Left cardiac atrium (tissue), 4 donors: ENCODE data around the gene SPNS2. TPM values are rescaled to one million over a fixed set of nuclear protein-coding genes. Genes with fewer than 3 reads are reported as not detected.

Experiments used
- ATAC-seq, 2 donors: fragments of 200-7000 bp; cut with Tn5 transposase; one replicate each; pipeline ENCODE4 v1.9.1; 2020; ENCODE audit warnings: mild to moderate bottlenecking in 2 of 2, moderate library complexity in 2 of 2
- DNase-seq: peaks from one replicate; pipeline ENCODE4 v3.0.0-alpha.2; 2020
- intact Hi-C, 2 donors: fragments of 100-400 bp; cut with DNase I; formaldehyde crosslinking; loops; one replicate each; pipeline versions ENCODE4 v1.14.1 to v1.15.1; 2022 to 2023
- total RNA-seq, 2 donors: library from RNA; stranded (reverse); fragmentation: NEBNext Ultra II Directional; extraction: Animal tissue kit (Norgen Biotek cat#: 25700); gene quantifications; one replicate each; pipeline ENCODE4 v1.2.1, GENCODE V29; 2021
- donor health status: DM: no; HTN: yes; CAD: no.
- donor health status: DM: no; HTN: yes; CAD: no; lungs with severe emphysema.
- donor health status: DM: yes; HTN: yes; CAD: no.
- donor health status: Dilated cardiomyopathy.

The SPNS2 gene
- total RNA-seq, 2 donors from 2014 or later: 14.2 to 23.4 TPM

DNA sequence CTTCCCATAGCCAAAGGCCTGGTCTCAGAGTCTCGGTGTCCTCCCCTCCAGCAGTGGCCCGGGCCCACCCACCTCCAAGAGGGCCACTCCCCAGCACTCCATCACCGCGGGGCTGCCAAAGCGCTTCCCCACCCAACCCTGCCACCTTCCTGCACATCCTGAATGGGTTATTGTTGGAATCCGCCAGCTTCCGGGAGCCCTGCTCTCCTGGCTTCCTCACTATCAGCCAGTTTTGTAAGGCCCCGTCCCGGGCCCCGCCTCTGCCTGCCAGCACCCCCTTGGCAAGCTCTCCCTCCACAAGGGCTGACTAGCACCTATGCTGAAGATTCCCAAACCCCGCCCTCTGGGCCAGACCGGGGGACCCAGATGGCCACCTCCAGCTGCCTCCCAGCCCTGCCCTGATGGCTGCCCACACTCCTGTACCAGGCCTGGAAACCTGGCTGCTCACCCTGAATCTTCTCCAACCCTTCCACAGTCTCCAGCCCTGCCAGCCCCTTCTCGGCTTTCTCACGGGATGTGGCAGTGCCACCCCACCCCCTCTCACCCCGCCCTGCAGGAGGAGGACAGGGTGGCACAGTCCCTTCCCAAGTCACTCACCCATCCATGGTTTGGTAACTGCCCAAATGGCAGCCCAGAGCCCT is 42.1 kb downstream of the SPNS2 start:
- intact Hi-C loops: no loop called here
- ATAC-seq (peak in 1 of 2 donors; percentile 8), DNase-seq (peak; percentile 77)

DNA sequence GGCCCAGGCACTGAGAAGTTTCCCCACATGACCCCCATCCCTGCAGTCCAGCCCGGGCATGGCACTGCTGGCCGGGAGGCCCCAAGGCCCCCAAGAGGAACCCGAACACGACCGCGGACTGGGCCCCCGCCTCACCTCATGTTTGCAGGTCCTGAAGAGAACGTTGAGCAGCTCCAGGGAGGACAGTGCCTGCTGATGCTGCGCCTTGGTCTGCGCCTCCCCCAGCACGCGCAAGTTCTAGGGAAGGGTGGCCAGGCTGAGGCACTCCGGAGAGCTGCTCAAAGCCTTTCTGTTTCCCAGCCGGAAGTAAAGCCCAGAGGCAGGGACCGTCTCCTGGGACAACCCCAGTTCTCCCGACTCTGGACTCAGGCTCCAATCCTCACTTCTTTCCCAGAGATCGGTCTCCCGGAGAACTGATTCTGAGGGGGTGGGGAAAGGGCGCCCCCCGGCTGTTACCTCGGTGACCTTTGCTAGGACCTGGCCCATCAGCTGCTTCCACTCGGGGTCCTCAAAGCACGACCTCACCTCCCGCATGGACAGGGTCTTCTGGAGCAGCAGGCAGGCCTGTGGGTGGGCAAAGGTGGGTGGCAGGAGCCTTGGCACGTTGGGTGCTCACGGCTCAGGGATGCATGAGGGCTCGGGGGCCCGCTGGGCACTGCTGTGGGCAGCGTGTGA is 42.8 kb downstream of the SPNS2 start:
- intact Hi-C loops: no loop called here
- DNase-seq: peak; percentile 34
- ATAC-seq: no peak

DNA sequence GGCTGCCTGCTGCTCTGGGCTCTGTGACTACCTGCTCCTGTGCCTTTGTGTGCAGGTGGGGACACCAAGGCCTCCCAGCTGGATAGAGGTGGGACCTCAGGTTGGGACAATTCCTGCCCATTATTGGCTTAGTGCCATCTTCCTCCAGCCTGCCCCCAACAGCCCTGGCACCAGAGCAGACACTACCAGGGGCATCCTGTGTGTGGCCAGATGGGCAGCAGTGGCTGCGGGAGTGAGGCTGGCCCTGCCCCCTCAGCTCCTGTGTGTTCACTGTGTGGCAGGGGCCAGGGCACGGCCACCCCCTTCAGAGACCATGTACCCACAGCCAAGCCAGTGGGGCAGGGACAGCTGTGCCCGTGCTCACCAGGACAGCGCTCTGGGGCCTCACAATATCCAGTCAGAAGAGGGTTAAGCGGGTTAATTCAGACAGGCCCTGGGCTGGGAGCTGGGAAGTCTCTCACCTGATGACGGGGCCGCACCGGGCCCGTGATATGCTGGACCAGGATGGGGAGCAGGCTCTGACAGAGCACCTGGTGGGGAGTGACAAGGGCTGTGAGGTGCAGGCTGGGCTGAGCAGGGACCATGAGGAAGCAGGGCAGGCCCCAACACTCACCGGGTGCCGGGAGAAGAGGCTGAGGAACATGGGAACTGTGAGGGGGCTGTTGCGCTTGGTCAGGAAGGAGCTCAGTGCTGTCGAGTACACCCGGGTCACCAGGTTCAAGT is 43.5 kb downstream of the SPNS2 start:
- intact Hi-C loops: no loop called here
- ATAC-seq (no peak), DNase-seq (no peak)

DNA sequence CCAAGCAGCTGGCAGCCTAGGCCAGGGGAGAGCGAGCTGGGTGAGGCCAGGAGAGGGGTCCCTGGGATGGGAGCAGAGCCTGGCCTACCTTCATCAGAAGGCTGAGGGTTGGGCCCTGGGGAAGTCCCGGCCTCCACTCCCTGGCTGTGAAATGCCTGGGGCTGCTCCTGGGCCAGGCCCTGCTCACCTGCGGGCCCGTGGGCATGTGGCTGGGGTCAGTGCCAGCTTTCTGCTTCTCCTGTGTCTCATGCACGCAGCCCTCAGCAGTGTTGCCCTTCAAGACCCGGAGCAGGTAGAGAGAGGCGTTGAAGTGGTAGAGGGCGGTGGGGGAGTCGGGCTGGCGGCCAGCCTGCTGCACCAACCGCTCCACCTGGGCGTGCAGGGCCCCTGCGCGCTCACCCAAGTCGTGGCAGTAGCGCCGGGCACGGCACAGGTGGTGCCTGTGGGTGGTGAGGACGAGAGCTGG is 44.1 kb downstream of the SPNS2 start:
- DNase-seq (no peak), ATAC-seq (no peak)
- intact Hi-C loops: no loop called here

DNA sequence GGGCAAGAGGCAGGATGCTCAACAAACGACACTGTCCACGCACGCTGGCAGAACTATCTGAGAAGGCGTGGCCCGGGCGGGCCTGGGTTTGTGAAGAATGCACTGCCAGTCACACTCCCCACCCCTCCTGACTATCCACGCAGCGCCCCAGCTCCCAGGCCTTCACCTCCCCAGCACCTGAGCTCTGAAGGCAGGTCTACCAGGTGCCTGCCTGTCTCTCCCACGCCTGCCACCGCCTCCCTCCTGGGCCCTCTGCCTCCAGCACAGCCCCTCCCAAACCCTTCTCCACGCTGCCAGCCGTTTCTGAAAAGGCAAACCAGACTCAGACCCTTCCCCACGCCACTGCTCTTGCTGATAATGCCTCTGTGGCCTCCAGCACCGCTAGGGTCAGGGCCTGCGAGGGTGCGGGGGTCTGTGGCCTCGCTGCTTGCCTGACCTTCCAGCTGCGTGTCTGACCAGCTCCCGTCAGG is 44.9 kb downstream of the SPNS2 start:
- intact Hi-C loops: no loop called here
- ATAC-seq: no peak

DNA sequence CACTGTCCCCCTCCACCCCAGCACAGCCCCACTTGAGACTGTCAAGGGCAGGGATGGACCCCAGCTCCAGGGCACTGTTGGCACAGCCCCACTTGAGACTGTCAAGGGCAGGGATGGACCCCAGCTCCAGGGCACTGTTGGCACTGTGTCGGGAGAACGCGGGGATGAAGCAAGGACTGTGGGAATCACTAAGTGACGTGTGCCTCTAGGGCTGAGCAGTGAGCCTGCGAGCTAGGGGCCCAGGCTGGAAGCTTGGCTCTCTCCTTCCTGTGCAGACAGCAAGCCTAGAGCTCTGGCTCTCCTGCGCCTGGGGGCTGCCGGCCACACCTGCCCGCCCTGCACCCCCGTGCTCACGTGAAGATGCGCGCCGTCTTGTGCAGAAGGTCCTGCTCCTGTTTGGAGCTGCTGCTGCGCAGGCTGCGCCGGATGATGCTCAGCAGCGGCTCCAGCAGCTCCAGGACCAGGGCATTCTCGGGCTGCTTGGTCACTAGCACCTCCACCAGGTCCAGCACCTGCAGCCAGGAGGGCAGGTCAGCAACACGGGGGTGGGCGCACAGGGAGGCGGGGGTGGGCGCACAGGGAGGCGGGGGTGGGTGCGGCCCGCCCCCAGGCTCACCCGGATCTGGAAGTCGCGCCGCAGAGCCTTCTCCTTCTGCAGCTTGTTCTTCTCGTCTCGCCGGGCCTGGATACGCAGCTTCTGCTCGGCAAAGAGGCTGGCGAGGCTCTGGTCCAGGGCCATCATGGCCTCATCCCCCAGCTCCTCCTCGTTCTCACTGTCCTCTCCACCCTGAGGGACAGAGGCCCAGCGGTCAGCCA is 45.7 kb downstream of the SPNS2 start:
- DNase-seq (no peak), ATAC-seq (no peak)
- intact Hi-C loops: no loop called here

More for the DNA sequence above, 44.9 kb downstream of the SPNS2 start:
- peak; percentile 24 for DNase-seq

DNA sequence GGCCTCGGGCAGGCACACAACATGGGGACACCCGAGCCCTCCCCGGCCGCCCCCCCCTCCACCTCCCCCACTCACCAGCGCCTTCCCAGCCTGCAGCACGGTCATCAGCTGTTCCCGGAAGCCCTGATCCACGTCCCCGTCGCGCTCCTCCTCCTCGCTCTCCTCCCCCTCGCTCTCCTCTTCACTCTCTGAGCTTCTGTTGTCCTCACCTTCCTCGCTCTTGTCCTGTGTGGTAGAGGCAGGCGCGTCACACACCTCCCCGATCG is 46.2 kb downstream of the SPNS2 start:
- ATAC-seq (no peak), DNase-seq (peak; percentile 20)
- intact Hi-C loops: no loop called here

DNA sequence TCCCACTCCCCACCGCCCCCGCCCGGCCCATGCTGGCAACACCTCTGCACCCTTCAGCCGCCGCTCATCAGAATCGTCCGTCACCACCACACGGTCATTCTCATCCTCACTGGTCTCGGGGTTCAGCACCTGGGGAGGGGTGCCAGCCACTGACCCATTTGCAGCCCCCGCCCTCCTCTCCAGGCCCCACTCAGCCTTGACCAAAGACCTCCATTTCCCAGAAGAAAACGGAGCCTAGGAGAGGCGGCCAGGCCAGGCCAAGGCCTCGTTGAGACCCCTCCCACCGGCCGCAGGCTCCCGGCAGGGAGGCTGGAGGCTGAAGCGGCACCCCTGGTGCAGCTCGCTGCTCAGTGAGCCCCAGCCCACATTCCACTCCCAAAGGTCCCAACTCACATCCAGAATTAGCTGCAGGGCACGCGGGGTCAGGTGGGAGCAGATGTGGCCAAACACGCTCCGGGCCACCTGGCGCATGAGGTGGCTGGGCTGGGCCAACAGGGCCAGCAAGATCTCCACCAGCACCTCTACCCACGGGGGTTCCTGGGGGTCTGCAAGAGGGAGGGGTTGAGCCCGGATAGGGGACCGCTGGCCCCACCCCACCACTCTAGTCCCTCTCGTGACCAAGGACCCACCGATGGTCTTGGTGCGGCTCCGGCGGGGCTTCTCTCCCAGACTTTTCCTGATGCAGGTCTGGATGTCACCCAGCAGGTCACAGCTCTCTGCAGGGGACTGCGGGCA is 46.7 kb downstream of the SPNS2 start:
- DNase-seq: no peak
- intact Hi-C loops: no loop called here
- no peak for ATAC-seq

DNA sequence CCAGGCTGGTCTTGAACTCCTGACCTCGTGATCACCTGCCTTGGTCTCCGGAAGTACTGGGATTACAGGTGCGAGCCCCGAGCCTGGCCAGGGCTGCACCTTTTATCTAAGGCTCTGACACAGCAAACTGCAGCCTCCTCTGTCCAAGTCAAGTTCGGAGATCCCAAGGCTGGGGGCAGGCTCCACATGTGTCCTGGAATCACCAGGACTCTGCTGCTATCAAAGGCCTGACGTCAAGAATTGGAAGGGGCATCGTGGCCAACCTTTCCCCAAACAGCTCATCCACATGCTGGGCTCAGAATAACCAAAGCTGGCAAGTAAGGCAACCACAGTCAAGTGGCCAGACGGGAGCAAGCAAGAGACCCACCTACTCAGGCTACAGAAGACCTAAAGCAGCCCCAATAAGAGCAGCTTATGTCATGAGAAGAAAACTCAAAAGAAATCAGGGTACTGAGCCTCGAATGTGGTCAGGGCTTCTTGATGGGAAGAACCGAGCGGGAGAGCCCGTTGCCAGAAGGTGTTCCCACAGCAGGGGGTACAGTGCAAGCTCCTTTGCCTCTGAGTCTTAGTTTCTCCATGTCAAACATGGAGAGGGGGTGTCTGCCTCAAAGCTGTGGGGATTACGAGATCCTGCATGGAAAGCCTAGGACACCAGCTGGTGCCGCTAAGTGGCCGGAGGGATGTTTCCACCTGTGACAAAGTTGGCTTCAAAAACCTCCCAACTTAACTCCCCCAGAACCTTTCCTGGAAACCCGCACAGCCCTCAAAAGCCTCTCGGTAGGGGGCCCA is 48.6 kb downstream of the SPNS2 start:
- no peak for DNase-seq
- ATAC-seq: no peak
- intact Hi-C loops: no loop called here

DNA sequence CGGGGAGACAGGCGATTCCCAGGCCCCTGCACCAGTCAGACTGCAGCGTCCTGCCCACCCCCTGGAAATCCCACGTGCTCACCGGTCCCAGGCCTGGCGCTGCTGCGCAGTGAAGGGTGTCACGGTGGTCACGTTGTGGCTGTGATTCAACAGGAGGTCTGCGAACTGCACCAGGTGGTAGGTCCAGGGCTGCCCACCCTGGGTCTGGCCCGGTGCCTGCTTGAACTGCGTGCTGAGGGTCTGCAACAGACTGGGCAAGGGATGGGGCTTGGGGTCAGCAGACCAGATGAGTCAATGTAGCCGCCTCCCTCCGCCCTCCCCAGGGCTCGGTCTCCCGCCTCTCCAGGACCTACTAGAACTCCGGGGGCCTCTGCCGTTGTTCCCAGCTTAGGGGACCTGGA is 49.4 kb downstream of the SPNS2 start:
- intact Hi-C loops: no loop called here
- ATAC-seq: no peak
- DNase-seq: no peak

DNA sequence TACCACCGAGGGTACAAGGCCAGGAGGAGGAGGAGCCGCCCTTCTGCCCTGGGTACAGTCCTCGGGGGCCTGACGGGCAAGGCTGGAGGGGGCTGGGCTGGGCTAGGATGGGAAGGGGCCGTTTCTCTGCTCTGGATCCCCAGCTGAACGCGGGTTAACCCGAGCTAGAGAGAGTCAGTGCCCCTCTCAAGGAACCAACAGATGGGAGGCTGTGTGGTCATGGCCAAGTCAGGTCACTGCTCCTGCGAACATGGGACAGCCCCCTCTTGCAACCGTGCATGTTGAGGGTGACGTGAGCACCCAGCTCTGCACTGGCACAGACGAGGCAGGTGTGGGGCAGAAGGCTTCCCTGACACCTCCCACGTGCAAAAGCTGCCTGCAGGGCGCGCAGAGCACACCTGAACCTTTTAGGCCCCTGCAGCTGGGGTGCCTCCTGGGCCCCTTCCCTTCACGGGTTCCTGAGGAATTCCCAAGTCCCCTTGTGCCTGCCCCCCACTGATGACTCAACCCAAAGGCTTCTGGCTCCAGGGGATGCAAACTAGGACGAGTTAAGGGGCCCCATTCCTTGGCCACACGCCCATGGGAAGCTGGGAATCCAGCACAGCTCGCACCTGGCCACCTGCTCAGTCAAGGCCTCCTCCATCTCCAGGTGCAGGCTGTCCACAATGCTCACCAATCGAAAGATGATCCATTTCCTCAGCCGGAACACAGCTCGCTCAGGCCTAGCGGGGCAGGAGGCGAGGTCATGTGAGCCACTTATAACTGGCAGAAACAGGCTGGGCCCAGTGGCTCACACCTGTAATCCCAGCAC is 50.2 kb downstream of the SPNS2 start:
- ATAC-seq (no peak), DNase-seq (no peak)
- intact Hi-C loops: no loop called here

DNA sequence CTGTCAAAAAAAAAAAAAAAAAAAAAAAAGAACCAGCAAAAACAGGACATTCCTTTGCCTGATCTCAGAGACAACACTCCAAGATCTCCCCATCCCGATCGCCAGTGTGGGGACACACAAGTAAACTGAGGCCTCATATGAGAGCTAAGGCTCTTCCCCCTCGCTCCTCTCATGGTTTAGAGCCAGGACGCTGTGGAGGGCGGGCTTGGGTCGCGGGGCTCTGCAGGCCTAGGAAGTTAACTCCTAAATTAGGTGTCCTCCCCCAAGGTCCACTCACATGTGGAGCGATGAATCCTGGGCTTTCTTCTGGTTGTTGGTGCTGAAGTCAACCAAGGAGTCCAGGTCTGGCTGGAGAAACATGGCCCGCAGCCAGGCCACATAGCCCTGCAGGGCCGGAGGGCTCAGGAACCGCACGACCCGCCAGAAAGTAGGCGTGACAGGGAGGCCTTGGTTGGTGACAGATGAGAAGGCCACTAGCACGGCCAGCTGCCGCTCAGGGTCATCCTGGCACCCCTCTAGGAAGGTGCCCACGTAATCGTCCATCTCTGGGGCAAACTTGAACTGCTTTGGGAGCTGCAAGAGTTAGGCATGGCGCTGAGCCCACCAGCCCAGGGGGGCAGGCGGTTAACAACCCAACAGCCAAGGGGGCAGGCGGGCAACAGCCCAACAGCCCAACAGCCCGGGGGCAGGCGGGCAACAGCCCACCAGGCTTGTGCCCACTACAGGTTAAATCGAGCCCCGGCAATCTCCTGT is 51.3 kb downstream of the SPNS2 start:
- intact Hi-C loops: loop anchor here in 1 of 2 donors (10.0 kb wide), 1 partner anchor 125 kb away; no protein-coding TSS in a partner anchor
- DNase-seq: no peak

DNA sequence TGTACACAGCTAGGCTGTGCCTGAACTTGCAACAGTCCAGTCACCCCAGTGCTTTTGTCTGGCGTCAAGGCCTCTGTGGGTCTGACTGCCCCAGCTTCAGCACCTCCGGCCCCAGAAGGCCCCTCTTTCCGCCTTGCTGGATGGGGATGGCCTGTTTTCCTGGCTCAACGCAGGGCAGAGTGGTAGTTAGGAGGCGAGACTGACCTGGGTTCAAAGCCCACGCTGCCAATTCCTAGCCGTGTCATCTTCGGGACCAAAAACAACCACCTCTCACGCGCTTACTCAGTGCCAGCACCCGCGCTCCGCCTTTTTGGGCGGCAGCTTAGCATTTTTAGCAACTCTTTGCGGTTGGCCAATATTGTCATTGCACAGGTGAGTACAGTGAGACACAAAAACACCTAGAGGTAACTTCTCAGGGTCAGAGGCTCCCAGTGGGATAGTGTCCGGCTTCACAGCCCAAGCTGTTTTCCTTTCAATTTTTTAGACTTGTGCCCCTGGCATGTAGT is 51.9 kb downstream of the SPNS2 start:
- no peak for ATAC-seq
- no peak for DNase-seq
- intact Hi-C loops: loop anchor here in 1 of 2 donors (10.0 kb wide), 1 partner anchor 126 kb away; no protein-coding TSS in a partner anchor

More for the DNA sequence above, 51.3 kb downstream of the SPNS2 start:
- no peak for ATAC-seq

DNA sequence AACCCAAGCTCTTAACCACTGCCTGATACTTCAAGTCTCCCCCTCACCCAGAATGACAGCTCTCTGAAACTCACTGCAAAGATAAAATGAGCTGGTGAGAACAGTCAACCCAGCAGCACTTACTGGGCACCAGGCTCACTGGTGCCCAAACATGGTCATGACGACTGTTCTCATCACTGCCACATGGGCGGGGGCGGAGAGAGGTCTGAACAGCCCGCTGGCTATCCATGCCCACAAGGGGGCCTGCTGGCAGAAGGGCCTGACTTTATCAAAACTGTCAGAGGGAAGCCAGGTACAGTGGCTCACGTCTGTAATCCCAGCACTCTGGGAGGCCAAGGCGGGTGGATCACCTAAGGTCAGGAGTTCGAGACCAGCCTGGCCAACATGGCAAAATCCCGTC is 52.5 kb downstream of the SPNS2 start:
- ATAC-seq (no peak), DNase-seq (no peak)
- intact Hi-C loops: loop anchor here in 1 of 2 donors (10.0 kb wide), 1 partner anchor 126 kb away; no protein-coding TSS in a partner anchor

DNA sequence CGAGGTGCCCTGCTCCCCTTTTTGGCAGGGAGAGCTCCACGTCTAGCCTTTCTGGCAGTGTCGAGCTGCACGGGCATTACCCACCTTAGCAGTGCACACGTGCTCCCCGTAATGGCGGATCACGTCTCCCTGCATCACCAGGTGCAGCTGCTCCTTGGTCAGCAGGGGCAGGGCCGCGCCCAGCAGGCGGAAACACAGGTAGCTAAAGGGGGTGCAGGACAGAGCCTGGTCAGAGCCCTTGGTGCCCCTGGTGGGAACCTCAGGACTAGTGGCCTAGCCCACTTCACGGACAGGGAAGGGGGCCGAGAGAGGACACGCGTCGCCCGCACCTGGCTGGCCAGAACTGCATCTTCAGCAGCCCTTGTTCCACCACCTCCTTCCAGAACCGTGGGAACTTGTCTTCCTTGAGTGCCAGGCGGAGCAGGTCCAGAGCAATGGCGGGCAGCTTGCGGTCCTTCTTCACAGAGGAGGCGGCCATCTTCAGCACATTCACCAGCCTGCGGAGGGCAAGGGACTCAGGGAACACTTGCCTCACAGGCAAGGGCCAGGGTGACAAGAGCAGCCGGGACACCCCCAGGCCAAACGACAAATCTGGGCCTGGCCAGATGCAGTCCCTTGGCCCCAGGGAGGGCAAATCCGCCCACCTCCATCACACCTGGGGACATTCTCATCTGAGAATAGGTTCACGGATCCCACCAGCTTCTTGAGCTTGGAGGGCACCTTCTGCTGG is 53.3 kb downstream of the SPNS2 start:
- no peak for ATAC-seq
- no peak for DNase-seq
- intact Hi-C loops: loop anchor here in 1 of 2 donors (10.0 kb wide), 1 partner anchor 127 kb away; no protein-coding TSS in a partner anchor
